Superior temporal gyrus (tissue), 1 donor: ENCODE results near the gene UBAC2.
"Not testable (repeated sequence)": the region's sequence is repeated elsewhere in the genome, so short reads cannot be mapped to it uniquely, and the experiment has no call there.

ENCODE experiments used
- DNase-seq: peaks from one replicate; pipeline ENCODE4 v3.0.0-alpha.2; 2016; ENCODE audit errors: extremely low spot score

UBAC2 gene

DNA sequence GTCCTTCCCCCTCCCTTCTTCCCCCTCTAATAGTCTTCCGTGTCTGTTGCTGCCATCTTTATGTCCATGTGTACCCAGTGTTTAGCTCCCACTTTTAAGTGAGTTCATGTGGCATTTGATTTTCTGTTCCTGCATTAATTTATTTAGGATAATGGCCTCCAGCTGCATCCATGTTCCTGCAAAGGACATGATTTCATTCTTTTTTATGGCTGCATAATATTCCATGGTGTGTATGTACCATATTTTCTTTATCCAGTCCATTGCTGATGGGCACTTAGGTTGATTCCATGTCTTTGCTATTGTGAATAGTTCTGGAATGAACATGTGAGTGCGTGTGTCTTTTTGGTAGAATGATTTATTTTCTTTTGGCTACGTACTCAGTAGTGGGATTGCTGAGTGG lies 48.5 kb downstream of the UBAC2 start:
- not testable (repeated sequence) for DNase-seq

DNA sequence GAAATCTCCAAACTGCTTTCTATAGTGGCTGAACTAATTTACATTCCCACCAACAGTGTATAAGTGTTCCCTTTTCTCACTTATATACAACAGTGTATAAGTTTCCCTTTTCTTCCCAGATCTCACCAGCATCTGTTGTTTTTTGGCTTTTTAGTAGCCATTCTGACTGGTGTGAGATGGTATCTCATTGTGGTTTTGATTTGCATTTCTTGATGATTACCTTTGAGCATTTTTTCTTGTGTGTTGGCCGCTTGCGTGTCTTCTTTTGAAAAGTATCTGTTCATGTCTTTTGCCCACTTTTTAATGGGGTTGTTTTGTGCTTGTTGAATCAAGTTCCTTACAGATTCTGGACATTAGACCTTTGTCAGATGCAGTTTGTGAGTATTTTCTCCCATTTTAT lies 49.0 kb downstream of the UBAC2 start:
- not testable (repeated sequence) for DNase-seq

DNA sequence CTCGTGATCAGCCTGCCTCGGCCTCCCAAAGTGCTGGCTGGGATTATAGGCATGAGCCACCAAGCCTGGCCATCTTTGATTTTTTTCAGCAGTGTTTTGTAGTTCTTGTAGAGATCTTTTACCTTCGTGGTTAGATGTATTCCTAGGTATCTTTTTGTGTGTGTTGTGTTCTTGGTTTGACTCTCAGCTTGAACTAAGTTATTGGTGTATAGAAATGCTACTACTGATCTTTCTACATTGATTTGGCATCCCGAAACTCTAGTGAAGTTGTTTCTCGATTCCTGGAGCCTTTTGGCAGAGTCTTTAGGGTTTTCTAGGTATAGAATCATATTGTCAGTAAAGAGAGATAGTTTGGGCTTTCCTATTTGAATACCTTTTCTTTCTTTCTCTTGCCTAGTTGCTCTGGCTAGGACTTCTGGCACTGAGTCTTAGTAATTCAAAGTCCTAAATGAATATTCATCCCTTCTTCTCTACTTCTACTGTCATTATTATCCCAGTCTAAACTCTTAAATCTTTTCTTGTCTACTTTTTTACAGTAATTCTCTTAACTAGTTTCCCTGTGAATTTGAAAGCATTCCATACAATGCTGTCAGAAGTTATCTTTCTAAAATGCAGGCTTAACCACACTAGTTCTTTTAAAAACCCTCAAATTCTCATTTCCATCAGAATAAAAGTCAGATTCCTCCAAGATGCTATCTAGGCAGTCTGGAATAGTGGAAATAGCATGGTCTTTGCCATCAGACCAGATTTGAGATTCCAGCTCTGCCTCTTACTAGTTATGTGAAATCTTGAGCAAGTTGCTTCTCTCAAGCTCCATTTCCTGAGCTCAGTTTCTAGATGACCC lies 50.5 kb downstream of the UBAC2 start:
- no peak for DNase-seq

DNA sequence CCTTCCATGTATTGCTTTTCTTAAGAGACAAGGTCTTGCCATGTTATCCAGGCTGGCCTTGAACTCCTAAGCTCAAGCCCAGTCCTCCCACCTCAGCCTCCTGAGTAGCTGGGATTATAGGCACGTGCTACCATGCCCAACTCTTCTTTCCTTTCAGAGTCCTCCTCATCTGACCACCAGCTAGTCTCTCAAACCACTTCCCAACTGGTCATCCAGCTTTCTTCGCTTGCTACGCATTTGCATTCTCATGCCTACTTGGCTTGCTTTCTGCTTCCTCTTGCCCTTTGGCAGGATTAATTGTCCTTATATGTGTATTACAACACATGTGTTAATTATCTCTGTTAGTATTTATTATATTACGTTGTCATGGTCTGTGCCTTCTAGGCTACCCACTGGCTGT lies 51.3 kb downstream of the UBAC2 start:
- DNase-seq = no peak

DNA sequence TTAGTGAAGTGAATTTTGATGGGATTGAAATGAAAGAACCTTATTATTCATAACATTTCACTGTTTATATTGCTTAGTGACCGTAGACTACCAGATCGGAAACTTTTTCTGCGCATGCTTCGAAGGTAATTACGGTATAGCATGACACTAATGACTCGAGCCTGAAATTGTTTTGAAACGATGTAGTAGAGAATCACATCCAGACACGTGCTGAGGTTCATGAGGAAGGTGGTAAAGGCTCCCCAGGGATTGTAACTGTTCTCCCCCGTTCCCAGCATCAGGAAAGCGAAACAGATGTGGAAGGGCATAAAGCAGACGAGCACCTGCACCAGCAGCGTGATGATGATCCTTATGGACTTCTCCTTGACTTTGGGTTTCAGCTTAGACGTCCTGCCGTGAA lies 54.2 kb downstream of the UBAC2 start:
- DNase-seq = no peak

DNA sequence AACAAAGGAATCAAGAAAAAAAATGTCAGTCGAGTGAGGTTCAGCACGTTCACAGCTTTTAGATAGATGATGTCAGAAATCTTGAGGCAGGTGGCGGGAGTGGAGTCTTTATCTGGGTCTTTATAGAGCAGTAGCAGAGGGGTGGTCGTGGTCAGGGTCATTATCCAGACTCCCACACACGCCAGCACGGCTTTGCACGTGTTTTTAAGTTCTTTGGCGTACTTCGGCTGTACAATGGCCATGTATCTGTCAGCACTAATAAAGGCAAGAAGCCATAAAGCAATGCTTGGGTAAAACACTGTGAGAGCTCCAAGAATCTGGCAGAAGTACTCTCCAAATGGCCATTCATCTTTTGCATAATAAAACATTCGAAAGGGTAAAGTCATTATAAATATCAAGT lies 54.6 kb downstream of the UBAC2 start:
- DNase-seq = no peak

DNA sequence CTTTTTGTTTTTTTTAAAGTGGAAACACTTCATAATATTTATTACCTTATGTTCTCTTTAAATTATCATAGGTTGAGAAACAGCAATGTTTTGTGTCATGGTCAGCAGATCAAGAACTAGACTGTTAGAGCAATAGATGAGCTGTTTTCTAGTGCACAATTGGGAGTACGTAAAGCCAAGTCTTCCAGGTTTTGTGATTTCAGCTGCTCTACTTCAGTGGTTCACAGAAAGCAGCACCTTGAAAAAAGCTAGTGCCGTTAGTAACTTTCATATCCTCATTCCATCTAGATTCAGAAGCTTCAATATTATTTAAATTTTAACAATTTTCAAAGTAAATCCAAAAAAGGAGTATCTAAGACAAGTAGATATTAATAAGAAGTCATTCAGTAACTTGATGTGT lies 55.6 kb downstream of the UBAC2 start:
- no peak for DNase-seq

DNA sequence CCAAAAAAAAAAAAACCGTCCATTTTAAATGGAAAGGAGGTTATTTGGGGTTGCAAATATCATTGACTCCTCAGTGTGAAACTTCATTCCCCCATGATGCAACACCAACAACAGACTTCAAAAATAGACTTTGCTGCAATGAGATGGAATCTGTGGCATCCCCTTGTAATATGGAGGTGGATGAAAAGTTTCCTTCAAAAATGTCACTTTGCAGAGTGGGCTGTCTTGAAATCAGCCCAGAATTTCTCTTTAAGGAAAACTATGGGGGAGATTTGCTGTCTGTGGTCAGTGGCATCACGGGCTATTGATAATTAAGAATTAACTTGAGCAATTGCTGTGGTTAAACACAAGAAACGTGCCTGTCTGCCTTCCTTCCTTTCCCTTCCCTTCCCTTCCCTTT lies 56.1 kb downstream of the UBAC2 start:
- DNase-seq = no peak

DNA sequence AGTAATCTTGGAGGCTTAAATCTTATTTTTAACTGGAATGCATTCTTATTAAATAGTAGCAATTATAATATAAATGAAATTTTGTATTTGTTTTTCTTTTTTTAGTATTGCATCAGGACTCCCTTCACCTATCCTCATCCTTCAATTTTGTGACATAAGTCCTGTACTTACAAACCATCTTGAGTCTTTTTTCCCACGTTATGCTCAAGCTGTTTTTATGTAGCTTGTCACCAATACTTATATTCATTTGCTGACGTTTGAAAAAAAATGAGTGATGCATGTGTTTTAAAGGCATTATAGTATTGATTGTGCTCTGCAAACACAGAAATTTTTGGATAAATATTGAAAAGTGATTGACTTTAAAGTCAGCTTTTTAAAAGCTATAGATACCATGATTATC lies 56.6 kb downstream of the UBAC2 start:
- DNase-seq = no peak

DNA sequence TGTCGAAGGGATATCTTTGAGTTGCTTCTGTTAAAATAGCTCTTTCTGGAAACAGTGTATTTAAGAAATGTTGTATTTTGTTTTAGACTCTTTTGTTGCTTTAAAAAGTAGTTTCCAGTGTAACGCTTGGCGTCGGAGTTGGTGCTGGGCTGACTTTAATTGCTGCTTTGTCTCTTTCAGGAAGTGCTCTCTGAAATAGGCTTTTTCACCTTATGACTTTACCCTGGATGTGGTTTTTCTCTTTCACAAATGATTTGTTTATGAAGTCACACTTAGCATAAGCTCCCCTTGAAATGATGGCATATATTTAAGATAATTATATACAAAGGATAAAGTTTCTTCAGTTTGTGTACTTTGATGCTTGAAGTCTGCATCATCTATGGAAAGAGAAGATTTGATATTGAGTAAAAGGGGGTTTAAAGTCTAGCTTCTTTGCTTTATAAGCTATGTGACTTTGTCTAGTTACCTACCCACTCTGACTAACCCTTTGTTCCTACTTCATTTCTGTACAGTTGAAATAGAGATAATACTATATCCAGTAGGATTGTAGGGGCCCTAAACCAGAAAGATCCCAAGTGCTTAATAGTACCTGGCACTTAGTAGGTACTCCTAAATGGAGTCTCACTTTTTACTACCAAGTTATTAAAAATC lies 57.7 kb downstream of the UBAC2 start, which contains the start of gene GPR18:
Gene GPR18 (minus strand): TSS at position 170 of the 651 bp plus-strand sequence. CDS start 2,507 bp downstream, outside the sequence.
- no peak for DNase-seq

DNA sequence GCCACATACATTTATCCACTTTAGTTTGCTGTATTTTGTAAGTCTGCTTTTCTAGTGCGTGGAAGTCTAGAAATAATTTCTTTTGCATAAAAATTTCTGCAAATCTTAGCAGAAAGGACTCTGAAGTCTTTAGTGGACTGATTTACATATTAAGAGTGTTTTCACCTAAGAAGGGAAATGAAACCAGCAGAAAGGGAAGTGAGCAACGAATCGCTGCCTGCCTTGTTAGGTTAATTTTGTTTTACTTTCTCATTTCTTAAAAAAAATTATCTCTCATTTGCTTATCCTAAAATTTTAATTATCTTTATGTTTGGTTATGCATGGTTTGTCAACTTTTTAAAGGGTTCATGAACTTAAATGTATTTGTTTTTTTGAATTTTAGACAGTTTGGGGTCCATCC lies 58.3 kb downstream of the UBAC2 start:
- DNase-seq = no peak

DNA sequence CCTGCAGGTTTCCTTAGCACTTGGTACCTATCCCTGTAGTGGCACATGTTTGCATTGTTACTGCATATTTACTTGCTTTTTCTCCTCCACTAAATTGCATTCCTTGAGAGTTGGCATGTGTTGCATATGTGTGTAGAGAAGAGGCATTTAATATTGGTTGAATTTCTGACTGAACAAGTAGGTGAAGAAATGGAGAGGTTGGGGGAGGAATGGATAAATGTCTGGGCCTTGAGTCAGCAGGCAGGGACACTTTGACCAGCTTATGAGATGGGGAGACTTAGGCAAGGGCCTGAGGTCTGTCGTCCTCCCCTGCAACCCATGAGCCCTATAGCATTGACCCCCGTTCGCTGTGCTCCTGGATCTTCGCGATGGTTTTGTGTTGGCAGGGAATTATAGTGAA lies 59.6 kb downstream of the UBAC2 start:
- DNase-seq = no peak

DNA sequence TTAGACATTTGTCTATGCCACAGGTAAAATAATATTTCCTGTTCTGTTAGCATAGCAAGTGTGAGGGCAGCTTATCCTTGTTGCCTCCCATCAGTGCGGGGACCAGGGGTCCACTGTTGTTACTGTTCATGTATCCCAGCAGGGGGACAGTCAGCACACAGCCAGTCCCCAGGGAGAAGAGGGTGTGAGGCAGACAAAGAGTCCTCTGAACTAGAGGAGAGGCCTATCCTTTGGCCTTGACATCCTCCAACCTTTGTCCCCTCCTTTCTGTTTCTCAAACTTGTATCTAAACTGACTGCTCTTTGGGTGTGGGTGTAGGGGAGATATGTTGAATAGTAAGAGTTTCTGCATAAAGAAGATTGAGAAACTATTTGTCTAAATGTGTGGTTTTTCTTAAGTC lies 60.4 kb downstream of the UBAC2 start:
- no peak for DNase-seq

DNA sequence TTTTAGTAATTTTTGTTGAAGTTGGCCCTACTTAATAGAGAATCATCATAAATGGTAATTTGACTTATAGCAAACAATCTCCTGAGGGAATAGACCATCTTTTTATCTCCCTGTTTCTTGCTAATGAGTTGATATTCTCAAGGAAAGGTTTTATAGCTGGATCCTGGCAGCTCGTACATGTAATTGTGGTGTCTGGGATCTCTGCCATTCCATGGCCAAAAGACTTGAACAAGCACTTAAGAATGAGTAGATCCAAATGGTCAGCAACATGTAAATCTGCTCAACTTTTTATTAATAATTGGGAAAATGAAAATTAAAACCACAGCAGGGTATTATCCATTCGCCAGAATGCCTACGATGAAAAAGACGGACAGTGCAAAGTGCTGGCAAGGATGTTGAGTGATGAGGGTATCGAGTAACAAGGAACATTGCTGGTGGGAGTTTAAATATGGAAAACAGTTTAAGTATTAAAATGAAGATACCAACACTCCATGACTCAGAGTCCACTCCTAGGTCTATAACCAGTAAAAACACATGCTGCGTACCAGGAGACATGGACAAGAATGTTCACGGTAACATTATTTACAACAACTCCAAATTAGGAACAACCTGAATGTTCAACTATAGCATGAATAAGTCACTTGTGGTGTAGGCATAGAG lies 62.6 kb downstream of the UBAC2 start:
- no peak for DNase-seq

DNA sequence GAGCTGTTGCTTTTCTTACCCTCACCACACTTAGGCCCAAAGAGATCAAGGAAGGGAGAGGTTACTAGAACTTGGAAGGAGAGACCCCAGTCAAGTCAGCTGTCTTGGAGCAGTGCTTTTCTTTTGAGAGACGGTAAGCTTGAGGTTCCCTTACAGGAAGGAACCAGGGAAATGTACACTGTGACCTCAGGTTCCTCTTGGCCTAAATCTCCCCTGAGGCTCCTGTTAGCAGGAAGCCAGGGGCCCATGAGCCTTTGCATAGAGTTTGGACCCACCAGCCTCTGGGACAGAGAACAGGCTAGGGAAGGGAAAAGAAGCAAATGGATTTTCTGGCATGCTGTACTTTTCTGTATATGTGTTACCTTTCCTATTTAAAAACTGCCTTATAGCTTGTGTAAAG lies 63.4 kb downstream of the UBAC2 start:
- DNase-seq = no peak

DNA sequence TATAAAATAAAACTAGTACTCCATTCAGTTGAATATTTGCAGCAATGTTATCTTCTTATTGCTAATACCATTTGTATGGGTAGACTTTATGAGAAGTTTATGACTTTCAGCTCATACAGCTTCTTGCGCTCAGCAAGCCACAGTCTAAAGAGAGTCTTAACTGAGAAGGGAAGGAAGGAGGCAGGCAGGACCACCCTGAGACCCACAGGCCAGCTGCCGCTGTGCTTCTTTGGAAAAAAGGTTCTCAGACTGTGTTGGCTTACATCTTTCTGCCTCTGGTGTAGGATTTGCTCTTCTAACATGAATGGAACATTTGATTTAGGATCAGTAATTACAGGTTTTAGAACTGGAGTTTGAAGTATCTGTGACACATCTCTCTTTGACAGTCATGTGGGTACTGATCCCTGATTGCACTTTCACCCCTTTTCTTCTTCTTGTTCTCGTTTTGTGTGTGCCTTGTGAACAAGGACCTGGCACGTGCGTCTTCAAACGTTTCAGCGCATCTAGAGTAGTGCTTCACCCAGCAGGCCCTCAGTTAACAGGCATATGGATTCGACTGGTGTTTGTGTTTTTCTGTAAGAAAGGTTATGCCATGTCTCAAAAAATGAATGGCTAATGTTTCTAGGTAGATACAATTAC lies 64.6 kb downstream of the UBAC2 start:
- DNase-seq = no peak

DNA sequence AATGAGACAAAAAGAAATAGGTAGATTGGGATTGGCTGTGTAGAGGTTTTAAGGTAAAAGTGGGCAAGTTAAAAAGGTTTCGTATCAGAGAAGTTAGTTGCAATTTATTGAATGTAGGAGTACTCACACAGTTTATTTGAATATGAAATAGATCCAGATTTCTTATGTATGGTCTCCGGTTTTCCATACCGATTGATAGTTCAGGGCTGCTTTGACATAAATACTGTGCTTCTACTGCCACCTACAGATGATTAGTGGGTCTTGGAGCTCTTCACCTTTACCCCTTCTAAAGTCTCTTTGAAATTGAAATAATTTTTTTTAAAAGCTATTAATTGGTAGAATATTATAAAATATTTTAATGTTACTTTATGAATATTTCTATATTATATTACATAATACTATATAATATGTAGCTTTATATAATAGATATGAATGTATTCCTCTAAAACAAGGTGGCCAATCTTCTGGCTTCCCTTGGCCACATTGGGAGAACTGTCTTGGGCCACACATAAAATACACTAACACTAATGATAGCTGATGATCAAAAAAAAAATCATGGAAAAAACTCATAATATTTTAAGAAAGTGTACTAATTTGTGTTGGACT lies 65.3 kb downstream of the UBAC2 start:
- peak; percentile 77 for DNase-seq

DNA sequence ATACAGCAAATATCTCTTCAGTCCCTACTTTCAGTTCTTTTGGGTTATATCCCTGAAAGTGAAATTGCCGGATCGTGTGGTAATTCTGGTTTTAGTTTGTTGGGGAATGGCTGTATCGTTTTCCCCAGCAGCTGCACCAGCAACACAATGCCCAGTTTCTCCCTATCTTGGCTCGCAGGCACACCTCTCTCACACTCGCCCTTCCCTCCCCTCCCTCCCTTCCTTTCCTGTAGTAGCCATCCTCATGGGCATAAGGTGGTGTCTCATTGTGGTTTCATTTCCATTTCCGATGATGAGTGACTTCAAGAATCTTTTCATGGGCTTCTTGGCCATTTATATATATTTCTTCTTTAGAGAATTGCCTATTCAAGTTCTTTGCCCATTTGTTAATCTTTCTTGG lies 66.2 kb downstream of the UBAC2 start:
- no peak for DNase-seq

DNA sequence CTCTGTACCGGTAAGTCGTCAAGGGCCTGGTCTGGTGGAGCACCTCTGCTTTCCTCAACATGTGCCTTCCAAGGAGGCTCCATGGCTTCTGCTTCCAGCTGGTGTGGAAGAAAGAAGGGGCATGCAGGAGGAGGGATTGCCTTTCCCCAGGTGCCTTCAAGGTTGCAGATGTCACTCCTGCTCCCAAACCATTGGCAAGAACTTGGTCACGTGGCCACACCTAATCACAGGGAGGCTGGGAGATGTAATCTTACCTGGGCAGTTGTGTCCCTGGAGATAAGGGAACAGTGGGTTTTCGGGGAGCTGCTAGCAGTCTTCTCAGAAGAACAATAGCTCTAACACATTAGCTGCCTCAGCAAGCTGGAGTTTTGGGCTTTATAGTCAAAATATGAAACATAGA lies 67.3 kb downstream of the UBAC2 start:
- no peak for DNase-seq

DNA sequence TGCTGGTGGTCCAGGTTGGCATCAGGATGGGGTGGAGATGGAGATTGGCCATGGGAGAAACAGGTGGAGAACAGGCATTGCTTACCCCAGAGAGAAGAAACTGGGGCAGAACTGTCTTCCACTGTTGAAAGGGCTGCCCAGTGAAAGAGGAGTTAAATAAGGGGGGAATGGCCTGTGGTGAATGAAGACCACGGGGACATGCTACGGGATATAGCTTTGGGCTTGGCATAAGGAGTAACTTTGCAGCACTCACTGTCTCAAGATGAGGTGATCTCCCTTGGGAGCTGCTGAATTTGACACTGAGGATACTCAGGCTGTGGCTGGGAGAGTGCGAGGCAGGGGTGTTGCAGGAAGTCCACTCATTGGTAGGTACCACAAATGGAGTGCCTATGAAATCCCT lies 68.2 kb downstream of the UBAC2 start:
- no peak for DNase-seq

DNA sequence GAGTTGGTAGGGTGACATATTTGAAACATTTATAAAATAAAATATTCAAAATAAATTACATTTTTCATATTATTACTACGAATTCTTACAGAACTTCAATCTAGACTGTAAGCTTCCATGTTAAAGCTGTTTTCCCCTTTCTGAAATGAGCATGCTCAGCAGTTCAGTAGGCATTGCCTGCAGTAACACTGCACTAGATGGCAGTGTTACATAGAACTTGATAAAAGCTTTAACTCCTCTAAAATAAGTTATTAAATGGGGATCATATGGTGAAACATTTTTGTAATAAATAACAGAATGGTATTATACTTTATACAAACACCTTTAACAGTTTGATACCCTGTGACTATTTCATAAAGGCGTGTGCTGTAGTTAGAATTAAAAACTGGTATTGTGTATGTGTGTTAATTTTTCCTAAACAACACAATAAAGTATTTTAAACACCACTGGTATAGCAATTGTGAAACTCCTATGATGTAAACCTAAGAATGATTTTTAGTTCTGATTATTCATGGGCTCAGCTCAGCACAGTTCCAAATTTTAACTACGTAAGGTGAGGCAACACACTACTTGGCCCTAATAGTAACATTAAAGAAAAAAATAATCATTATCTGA lies 69.1 kb downstream of the UBAC2 start:
- DNase-seq = peak; percentile 81
